Measurements from ENCODE around the gene CST3. TPM values are rescaled to one million over a fixed set of nuclear protein-coding genes. Genes with fewer than 3 reads are reported as not detected.

The CST3 gene
- total RNA-seq, 2 donors from 2014 or later = 131 to 177 TPM

GRCh38 chr20:23601715-23602114, 36.0 kb downstream of the CST3 start:
- no peak overlapping the region for H3K9ac ChIP-seq (ENCODE audit: extremely low read depth, low read length, poor library complexity, severe bottlenecking)
- no peak overlapping the region for H3K27ac ChIP-seq (ENCODE audit: low read depth, low read length)
- peaks cover 3% of the 10 kb centered on the region for H3K27me3 Mint-ChIP-seq (ENCODE audit: insufficient read depth)
- no peaks in the 10 kb centered on the region for H3K4me1 ChIP-seq (ENCODE audit: control insufficient read depth, insufficient read depth, low read length)
- no peak for DNase-seq
- no peaks in the 10 kb centered on the region for H3K27me3 ChIP-seq (ENCODE audit: control insufficient read depth, insufficient read depth, low read length, poor library complexity, severe bottlenecking)
- WGBS, 2 experiments (ENCODE audit: insufficient coverage in 1 of 2, insufficient read length in 1 of 2) = 78 to 93% methylated on average over 3 to 4 of the region's 4 CpGs
- H3K4me1 Mint-ChIP-seq = no peaks in the 10 kb centered on the region
- no peaks in the 10 kb centered on the region for H3K36me3 ChIP-seq (ENCODE audit: control insufficient read depth, insufficient read depth, low read length)
- TF ChIP-seq, protein P1, sequence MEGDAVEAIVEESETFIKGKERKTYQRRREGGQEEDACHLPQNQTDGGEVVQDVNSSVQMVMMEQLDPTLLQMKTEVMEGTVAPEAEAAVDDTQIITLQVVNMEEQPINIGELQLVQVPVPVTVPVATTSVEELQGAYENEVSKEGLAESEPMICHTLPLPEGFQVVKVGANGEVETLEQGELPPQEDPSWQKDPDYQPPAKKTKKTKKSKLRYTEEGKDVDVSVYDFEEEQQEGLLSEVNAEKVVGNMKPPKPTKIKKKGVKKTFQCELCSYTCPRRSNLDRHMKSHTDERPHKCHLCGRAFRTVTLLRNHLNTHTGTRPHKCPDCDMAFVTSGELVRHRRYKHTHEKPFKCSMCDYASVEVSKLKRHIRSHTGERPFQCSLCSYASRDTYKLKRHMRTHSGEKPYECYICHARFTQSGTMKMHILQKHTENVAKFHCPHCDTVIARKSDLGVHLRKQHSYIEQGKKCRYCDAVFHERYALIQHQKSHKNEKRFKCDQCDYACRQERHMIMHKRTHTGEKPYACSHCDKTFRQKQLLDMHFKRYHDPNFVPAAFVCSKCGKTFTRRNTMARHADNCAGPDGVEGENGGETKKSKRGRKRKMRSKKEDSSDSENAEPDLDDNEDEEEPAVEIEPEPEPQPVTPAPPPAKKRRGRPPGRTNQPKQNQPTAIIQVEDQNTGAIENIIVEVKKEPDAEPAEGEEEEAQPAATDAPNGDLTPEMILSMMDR (conservative IDR thresholded peaks at IDR 0.05) = no peak
- no peak overlapping the region for H3K4me3 ChIP-seq (ENCODE audit: low read length)
- H3K36me3 Mint-ChIP-seq (ENCODE audit: low read depth) = no peaks in the 10 kb centered on the region
- no peak overlapping the region for H3K27ac Mint-ChIP-seq
- no peaks in the 10 kb centered on the region for H3K9me3 ChIP-seq (ENCODE audit: control insufficient read depth, low read length)
- no peak overlapping the region for H3K4me3 Mint-ChIP-seq
- H3K9me3 Mint-ChIP-seq = no peaks in the 10 kb centered on the region

- Mint-ChIP-seq H3K4me3 (no peak overlapping the region), H3K36me3 (ENCODE audit: low read depth) (no peaks in the 10 kb centered on the region), H3K27ac (no peak overlapping the region), H3K9me3 (peaks cover 3% of the 10 kb centered on the region), H3K27me3 (ENCODE audit: insufficient read depth) (no peaks in the 10 kb centered on the region), H3K4me1 (peaks cover 2% of the 10 kb centered on the region)
- Histone ChIP-seq H3K27ac (ENCODE audit: low read depth, low read length) (no peak overlapping the region), H3K4me1 (ENCODE audit: control insufficient read depth, insufficient read depth, low read length) (no peaks in the 10 kb centered on the region), H3K4me3 (ENCODE audit: low read length) (no peak overlapping the region), H3K9ac (ENCODE audit: extremely low read depth, low read length, poor library complexity, severe bottlenecking) (no peak overlapping the region), H3K9me3 (ENCODE audit: control insufficient read depth, low read length) (no peaks in the 10 kb centered on the region), H3K27me3 (ENCODE audit: control insufficient read depth, insufficient read depth, low read length, poor library complexity, severe bottlenecking) (no peaks in the 10 kb centered on the region), H3K36me3 (ENCODE audit: control insufficient read depth, insufficient read depth, low read length) (no peaks in the 10 kb centered on the region)
- DNase-seq = no peak
- TF ChIP-seq, protein P1 (conservative IDR thresholded peaks at IDR 0.05) = no peak
These were observed 39.3 kb downstream of the CST3 start for GRCh38 chr20:23598481-23598880.

- H3K27me3 Mint-ChIP-seq (ENCODE audit: insufficient read depth) = no peaks in the 10 kb centered on the region
- TF ChIP-seq, protein P1 (conservative IDR thresholded peaks at IDR 0.05) = no peak
- no peak overlapping the region for H3K27ac ChIP-seq (ENCODE audit: low read depth, low read length)
- WGBS, 2 experiments (ENCODE audit: insufficient coverage in 1 of 2, insufficient read length in 1 of 2) = 79% methylated on average over 2 of the region's 2 CpGs; no CpG with 5 or more reads in 1 of the 2 experiments
- no peaks in the 10 kb centered on the region for H3K36me3 Mint-ChIP-seq (ENCODE audit: low read depth)
- no peaks in the 10 kb centered on the region for H3K9me3 ChIP-seq (ENCODE audit: control insufficient read depth, low read length)
- peaks cover 3% of the 10 kb centered on the region for H3K9me3 Mint-ChIP-seq
- H3K4me1 ChIP-seq (ENCODE audit: control insufficient read depth, insufficient read depth, low read length) = no peaks in the 10 kb centered on the region
- no peaks in the 10 kb centered on the region for H3K27me3 ChIP-seq (ENCODE audit: control insufficient read depth, insufficient read depth, low read length, poor library complexity, severe bottlenecking)
- no peak overlapping the region for H3K27ac Mint-ChIP-seq
- no peak overlapping the region for H3K4me3 ChIP-seq (ENCODE audit: low read length)
- H3K4me3 Mint-ChIP-seq = no peak overlapping the region
- no peak for DNase-seq
- peaks cover 2% of the 10 kb centered on the region for H3K4me1 Mint-ChIP-seq
- no peak overlapping the region for H3K9ac ChIP-seq (ENCODE audit: extremely low read depth, low read length, poor library complexity, severe bottlenecking)
- H3K36me3 ChIP-seq (ENCODE audit: control insufficient read depth, insufficient read depth, low read length) = no peaks in the 10 kb centered on the region
These were observed 41.0 kb downstream of the CST3 start for GRCh38 chr20:23596579-23597250.
